ENCODE data around the gene ATAD3C.

DNA sequence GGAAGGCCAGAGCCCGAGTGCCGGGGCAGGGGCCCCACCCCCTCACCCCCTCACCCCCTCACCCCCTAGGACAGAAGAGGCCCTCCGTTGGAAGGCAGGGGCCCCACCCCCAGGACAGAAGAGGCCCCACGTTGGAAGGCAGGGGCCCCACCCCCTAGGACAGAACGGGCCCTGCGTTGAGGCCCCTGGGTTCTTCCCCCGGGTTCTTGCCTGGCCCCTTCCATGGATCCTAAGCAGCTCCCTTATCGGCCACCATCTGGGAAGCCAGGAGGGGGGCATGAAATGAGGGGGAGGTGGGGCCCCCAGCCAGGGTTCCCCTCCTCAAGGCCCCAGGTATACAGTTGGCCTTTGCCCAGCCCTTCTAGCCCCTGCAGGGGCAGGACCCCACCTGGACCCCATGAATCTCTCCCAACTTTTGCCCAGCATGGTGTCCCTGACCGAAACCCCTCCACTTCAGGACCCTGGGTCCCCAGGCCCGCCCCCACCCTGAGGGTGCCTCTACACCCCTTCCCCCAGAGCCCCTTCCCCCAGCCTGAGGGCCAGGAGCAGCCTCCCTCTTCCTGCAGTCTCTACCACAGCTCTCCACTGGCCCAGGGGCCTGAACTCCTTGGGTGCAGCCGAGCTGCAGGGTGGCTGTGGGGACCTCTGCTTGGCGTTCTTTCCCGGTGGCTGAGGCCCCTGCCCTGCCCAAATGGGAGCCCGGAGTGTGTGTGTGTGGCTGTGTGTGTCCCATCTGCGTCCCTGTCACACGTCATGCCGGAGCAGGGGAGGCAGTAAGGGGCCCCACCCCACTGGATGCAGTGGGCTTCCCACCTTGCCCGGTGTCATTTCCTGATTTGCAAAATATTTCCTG lies 18.3 kb upstream of the ATAD3C start:
- no peak for TF ChIP-seq EZH2 (IDR thresholded peaks at IDR 0.05; ENCODE audit: insufficient read depth, low read length)
- TF ChIP-seq, protein P1, sequence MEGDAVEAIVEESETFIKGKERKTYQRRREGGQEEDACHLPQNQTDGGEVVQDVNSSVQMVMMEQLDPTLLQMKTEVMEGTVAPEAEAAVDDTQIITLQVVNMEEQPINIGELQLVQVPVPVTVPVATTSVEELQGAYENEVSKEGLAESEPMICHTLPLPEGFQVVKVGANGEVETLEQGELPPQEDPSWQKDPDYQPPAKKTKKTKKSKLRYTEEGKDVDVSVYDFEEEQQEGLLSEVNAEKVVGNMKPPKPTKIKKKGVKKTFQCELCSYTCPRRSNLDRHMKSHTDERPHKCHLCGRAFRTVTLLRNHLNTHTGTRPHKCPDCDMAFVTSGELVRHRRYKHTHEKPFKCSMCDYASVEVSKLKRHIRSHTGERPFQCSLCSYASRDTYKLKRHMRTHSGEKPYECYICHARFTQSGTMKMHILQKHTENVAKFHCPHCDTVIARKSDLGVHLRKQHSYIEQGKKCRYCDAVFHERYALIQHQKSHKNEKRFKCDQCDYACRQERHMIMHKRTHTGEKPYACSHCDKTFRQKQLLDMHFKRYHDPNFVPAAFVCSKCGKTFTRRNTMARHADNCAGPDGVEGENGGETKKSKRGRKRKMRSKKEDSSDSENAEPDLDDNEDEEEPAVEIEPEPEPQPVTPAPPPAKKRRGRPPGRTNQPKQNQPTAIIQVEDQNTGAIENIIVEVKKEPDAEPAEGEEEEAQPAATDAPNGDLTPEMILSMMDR (IDR thresholded peaks at IDR 0.05; ENCODE audit: insufficient read depth, low read depth, low read length): no peak
